ENCODE results near the gene RGS5.

Gene RGS5

GRCh38 chr1:163162381-163162914 lies 40.3 kb downstream of the RGS5 start:
- no peaks in the 10 kb centered on the region for H3K9me3 Mint-ChIP-seq
- no peak overlapping the region for H3K4me3 Mint-ChIP-seq
- ATAC-seq (replicated peaks; ENCODE audit: extremely low read depth, poor library complexity, severe bottlenecking) = no peak
- no peak overlapping the region for H3K27ac Mint-ChIP-seq (ENCODE audit: low read depth)
- no peaks in the 10 kb centered on the region for H3K27me3 Mint-ChIP-seq
- DNase-seq (ENCODE audit: low spot score in 2 of 2) = no peak
- no peaks in the 10 kb centered on the region for H3K4me1 Mint-ChIP-seq
- H3K36me3 Mint-ChIP-seq (ENCODE audit: insufficient read depth) = no peaks in the 10 kb centered on the region

DNA sequence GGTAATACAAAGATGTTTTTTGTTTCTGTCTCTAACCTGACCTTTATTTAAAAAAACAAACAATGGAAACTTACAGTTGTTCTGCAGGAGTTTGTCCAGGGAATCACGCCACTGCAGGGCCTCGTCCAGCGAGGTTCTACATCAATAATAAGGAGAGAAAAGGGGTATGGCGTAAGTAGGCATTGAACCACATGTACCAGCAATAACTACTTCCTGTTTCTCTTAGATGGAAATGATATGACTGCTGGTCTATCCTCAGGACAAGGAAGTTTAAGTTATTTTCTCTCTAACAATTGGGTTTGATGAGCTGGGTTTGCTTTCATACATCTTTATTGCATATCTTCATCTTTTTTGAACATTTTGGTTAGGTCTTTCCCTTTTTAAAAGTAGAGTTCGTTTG lies 40.9 kb downstream of the RGS5 start:
- DNase-seq (ENCODE audit: low spot score in 2 of 2) = no peak
- H3K27me3 Mint-ChIP-seq = no peaks in the 10 kb centered on the region
- no peak for ATAC-seq (replicated peaks; ENCODE audit: extremely low read depth, poor library complexity, severe bottlenecking)
- H3K9me3 Mint-ChIP-seq = no peaks in the 10 kb centered on the region
- H3K4me1 Mint-ChIP-seq = no peaks in the 10 kb centered on the region
- no peaks in the 10 kb centered on the region for H3K36me3 Mint-ChIP-seq (ENCODE audit: insufficient read depth)
- H3K4me3 Mint-ChIP-seq = no peak overlapping the region
- no peak overlapping the region for H3K27ac Mint-ChIP-seq (ENCODE audit: low read depth)

- no peaks in the 10 kb centered on the region for H3K4me1 Mint-ChIP-seq
- H3K9me3 Mint-ChIP-seq = no peaks in the 10 kb centered on the region
- no peaks in the 10 kb centered on the region for H3K36me3 Mint-ChIP-seq (ENCODE audit: insufficient read depth)
- ATAC-seq (replicated peaks; ENCODE audit: extremely low read depth, poor library complexity, severe bottlenecking) (no peak), DNase-seq (ENCODE audit: low spot score in 2 of 2) (no peak)
- H3K27me3 Mint-ChIP-seq = no peaks in the 10 kb centered on the region
- no peak overlapping the region for H3K27ac Mint-ChIP-seq (ENCODE audit: low read depth)
- no peak overlapping the region for H3K4me3 Mint-ChIP-seq
Observed at GRCh38 chr1:163161337-163161736, 41.4 kb downstream of the RGS5 start.

GRCh38 chr1:163155606-163156005 lies 47.1 kb downstream of the RGS5 start:
- no peaks in the 10 kb centered on the region for H3K36me3 Mint-ChIP-seq (ENCODE audit: insufficient read depth)
- H3K9me3 Mint-ChIP-seq = no peaks in the 10 kb centered on the region
- H3K4me1 Mint-ChIP-seq = no peaks in the 10 kb centered on the region
- no peak for ATAC-seq (replicated peaks; ENCODE audit: extremely low read depth, poor library complexity, severe bottlenecking)
- H3K27ac Mint-ChIP-seq (ENCODE audit: low read depth) = no peak overlapping the region
- no peak overlapping the region for H3K4me3 Mint-ChIP-seq
- H3K27me3 Mint-ChIP-seq = no peaks in the 10 kb centered on the region
- DNase-seq (ENCODE audit: low spot score in 2 of 2) = no peak

GRCh38 chr1:163148911-163149310 lies 53.8 kb downstream of the RGS5 start:
- H3K4me3 Mint-ChIP-seq = no peak overlapping the region

DNA sequence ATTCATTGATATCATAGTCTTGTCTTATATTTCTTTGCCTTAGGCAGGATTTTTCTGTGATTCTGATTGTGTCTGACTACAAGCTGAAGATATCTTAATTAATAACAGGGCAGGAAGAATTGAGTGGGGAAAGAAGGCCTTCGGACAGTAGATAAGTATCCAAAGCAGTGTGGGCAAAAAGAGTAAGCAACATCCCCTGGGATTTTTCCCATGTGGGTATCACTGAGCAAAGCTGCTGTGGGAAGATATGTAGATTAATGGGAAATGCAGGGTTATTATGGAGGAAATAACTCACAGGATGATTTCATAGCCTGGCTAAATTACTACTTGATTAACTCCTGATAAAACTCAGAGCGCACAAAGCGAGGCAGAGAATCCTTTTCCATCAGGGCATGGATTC lies 55.7 kb downstream of the RGS5 start:
- Mint-ChIP-seq H3K27ac (ENCODE audit: low read depth) (no peak overlapping the region), H3K4me1 (no peaks in the 10 kb centered on the region), H3K27me3 (no peaks in the 10 kb centered on the region), H3K4me3 (no peak overlapping the region), H3K36me3 (ENCODE audit: insufficient read depth) (no peaks in the 10 kb centered on the region), H3K9me3 (no peaks in the 10 kb centered on the region)
- ATAC-seq (replicated peaks; ENCODE audit: extremely low read depth, poor library complexity, severe bottlenecking) (no peak), DNase-seq (ENCODE audit: low spot score in 2 of 2) (no peak)

More at GRCh38 chr1:163148911-163149310, 53.8 kb downstream of the RGS5 start:
- no peak overlapping the region for H3K27ac Mint-ChIP-seq (ENCODE audit: low read depth)
- no peaks in the 10 kb centered on the region for H3K27me3 Mint-ChIP-seq
- ATAC-seq (replicated peaks; ENCODE audit: extremely low read depth, poor library complexity, severe bottlenecking) = no peak
- H3K4me1 Mint-ChIP-seq = no peaks in the 10 kb centered on the region
- H3K36me3 Mint-ChIP-seq (ENCODE audit: insufficient read depth) = no peaks in the 10 kb centered on the region
- no peaks in the 10 kb centered on the region for H3K9me3 Mint-ChIP-seq
- no peak for DNase-seq (ENCODE audit: low spot score in 2 of 2)

DNA sequence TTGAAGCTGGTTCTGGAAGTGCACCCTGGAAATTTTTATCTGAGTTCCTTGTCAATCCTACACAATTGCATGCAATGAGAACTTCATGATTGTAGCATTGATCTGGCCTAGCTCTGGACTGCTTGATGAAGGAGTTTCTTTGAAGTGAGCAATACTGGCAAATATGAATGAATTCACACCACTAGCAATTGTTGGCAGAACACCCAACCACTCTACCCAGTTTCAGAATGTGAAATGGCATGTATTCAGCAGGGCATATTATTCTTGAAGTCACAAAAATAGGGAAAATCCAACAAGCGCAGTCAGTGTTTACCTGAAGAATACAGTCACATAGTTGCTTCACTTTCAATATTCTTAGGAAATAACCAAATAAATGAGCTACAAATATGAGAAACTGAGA lies 57.3 kb downstream of the RGS5 start:
- no peak overlapping the region for H3K27ac Mint-ChIP-seq (ENCODE audit: low read depth)
- no peaks in the 10 kb centered on the region for H3K9me3 Mint-ChIP-seq
- H3K4me3 Mint-ChIP-seq = no peak overlapping the region
- DNase-seq (ENCODE audit: low spot score in 2 of 2) (no peak), ATAC-seq (replicated peaks; ENCODE audit: extremely low read depth, poor library complexity, severe bottlenecking) (no peak)
- H3K4me1 Mint-ChIP-seq = no peaks in the 10 kb centered on the region
- no peaks in the 10 kb centered on the region for H3K36me3 Mint-ChIP-seq (ENCODE audit: insufficient read depth)
- no peaks in the 10 kb centered on the region for H3K27me3 Mint-ChIP-seq

DNA sequence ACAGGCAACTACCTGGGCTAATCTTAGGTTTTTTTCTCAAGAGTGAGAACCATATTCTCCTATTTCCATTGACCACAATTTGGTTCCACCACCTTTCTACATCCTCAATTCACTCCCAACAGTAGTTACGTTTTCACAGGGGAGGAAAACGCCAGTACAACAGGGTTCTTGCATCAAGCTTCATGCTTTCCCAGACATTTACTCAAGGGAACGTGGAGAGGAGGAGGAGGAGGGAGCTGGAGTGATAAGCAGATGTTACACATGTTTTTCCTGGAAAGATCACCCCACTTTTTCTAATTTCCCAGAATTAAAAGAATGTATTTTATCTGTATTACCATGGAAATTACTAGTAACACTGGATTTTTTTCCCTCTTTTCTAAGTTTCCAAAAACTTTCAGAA lies 58.3 kb downstream of the RGS5 start:
- H3K4me3 Mint-ChIP-seq = no peak overlapping the region
- H3K9me3 Mint-ChIP-seq = no peaks in the 10 kb centered on the region
- H3K27ac Mint-ChIP-seq (ENCODE audit: low read depth) = no peak overlapping the region
- no peaks in the 10 kb centered on the region for H3K4me1 Mint-ChIP-seq
- ATAC-seq (replicated peaks; ENCODE audit: extremely low read depth, poor library complexity, severe bottlenecking) (no peak), DNase-seq (ENCODE audit: low spot score in 2 of 2) (no peak)
- no peaks in the 10 kb centered on the region for H3K36me3 Mint-ChIP-seq (ENCODE audit: insufficient read depth)
- H3K27me3 Mint-ChIP-seq = no peaks in the 10 kb centered on the region

GRCh38 chr1:163142152-163142551 lies 60.6 kb downstream of the RGS5 start:
- no peak for ATAC-seq (replicated peaks; ENCODE audit: extremely low read depth, poor library complexity, severe bottlenecking)
- no peaks in the 10 kb centered on the region for H3K9me3 Mint-ChIP-seq

GRCh38 chr1:163141556-163141955 lies 61.2 kb downstream of the RGS5 start:
- no peak overlapping the region for H3K4me3 Mint-ChIP-seq
- no peaks in the 10 kb centered on the region for H3K36me3 Mint-ChIP-seq (ENCODE audit: insufficient read depth)
- DNase-seq (ENCODE audit: low spot score in 2 of 2) (no peak), ATAC-seq (replicated peaks; ENCODE audit: extremely low read depth, poor library complexity, severe bottlenecking) (no peak)
- no peaks in the 10 kb centered on the region for H3K9me3 Mint-ChIP-seq
- no peaks in the 10 kb centered on the region for H3K4me1 Mint-ChIP-seq
- H3K27ac Mint-ChIP-seq (ENCODE audit: low read depth) = no peak overlapping the region
- peaks cover 4% of the 10 kb centered on the region for H3K27me3 Mint-ChIP-seq

More at GRCh38 chr1:163142152-163142551, 60.6 kb downstream of the RGS5 start:
- no peak for DNase-seq (ENCODE audit: low spot score in 2 of 2)
- Mint-ChIP-seq H3K4me3 (no peak overlapping the region), H3K36me3 (ENCODE audit: insufficient read depth) (no peaks in the 10 kb centered on the region), H3K4me1 (no peaks in the 10 kb centered on the region), H3K27me3 (no peaks in the 10 kb centered on the region), H3K27ac (ENCODE audit: low read depth) (no peak overlapping the region)

- DNase-seq (ENCODE audit: low spot score in 2 of 2) (no peak), ATAC-seq (replicated peaks; ENCODE audit: extremely low read depth, poor library complexity, severe bottlenecking) (no peak)
- H3K4me3 Mint-ChIP-seq = no peak overlapping the region
- no peaks in the 10 kb centered on the region for H3K4me1 Mint-ChIP-seq
- H3K36me3 Mint-ChIP-seq (ENCODE audit: insufficient read depth) = no peaks in the 10 kb centered on the region
- H3K27ac Mint-ChIP-seq (ENCODE audit: low read depth) = no peak overlapping the region
- peaks cover 25% of the 10 kb centered on the region for H3K27me3 Mint-ChIP-seq
- H3K9me3 Mint-ChIP-seq = no peaks in the 10 kb centered on the region
Observed at GRCh38 chr1:163137556-163138265, 65.0 kb downstream of the RGS5 start.

DNA sequence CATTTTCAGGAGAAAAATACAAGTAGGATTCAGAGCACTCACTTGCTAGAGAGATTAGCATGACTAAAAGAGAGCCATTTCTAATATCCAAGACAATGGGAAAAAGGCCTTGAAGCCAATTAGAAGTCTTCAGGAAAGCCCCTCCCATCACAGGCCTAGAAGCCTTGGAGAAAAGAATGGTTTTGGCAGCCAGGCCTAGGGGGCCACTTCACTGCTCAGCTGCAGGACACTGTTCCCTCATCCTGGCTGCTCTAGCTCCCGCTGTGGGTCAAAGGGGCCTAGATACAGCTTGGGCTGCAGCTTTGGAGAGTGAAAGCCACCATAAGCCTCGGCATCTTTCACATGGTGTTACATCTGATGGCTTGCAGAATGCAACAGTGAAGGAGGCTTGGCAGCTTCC lies 70.7 kb downstream of the RGS5 start:
- Mint-ChIP-seq H3K27me3 (peaks cover 57% of the 10 kb centered on the region), H3K36me3 (ENCODE audit: insufficient read depth) (no peaks in the 10 kb centered on the region), H3K4me1 (no peaks in the 10 kb centered on the region), H3K27ac (ENCODE audit: low read depth) (no peak overlapping the region), H3K9me3 (no peaks in the 10 kb centered on the region), H3K4me3 (no peak overlapping the region)
- DNase-seq (ENCODE audit: low spot score in 2 of 2) (no peak), ATAC-seq (replicated peaks; ENCODE audit: extremely low read depth, poor library complexity, severe bottlenecking) (no peak)

- no peaks in the 10 kb centered on the region for H3K9me3 Mint-ChIP-seq
- no peak overlapping the region for H3K27ac Mint-ChIP-seq (ENCODE audit: low read depth)
- no peak overlapping the region for H3K4me3 Mint-ChIP-seq
- peaks cover 54% of the 10 kb centered on the region for H3K27me3 Mint-ChIP-seq
- no peaks in the 10 kb centered on the region for H3K4me1 Mint-ChIP-seq
- H3K36me3 Mint-ChIP-seq (ENCODE audit: insufficient read depth) = no peaks in the 10 kb centered on the region
- ATAC-seq (replicated peaks; ENCODE audit: extremely low read depth, poor library complexity, severe bottlenecking) (no peak), DNase-seq (ENCODE audit: low spot score in 2 of 2) (no peak)
Observed at GRCh38 chr1:163130225-163130856, 72.4 kb downstream of the RGS5 start.
